DLD1 (cell line): ENCODE results near the gene OR3A3.
"Not testable (repeated sequence)": the region's sequence is repeated elsewhere in the genome, so short reads cannot be mapped to it uniquely, and the experiment has no call there.

Experiments used
- in situ Hi-C: cut with HindIII; loops from 2 replicates; pipeline ENCODE4 v1.10.0; 2017; ENCODE audit warnings: low sequenced_read_pairs

OR3A3 gene

GRCh38 chr17:3411070-3411469, at the start of gene OR3A3:
TSS of gene OR3A3 (plus strand) at chr17:3411370.
- in situ Hi-C loops = no loop called here

- in situ Hi-C loops = not testable (repeated sequence)
Observed at GRCh38 chr17:3371167-3371566, 40.0 kb upstream of the OR3A3 start.

GRCh38 chr17:3378321-3378720, 32.8 kb upstream of the OR3A3 start:
- in situ Hi-C loops = no loop called here

- in situ Hi-C loops = no loop called here
Observed at GRCh38 chr17:3381957-3382356, 29.2 kb upstream of the OR3A3 start.

- in situ Hi-C loops = no loop called here
Observed at GRCh38 chr17:3385869-3386816, 25.0 kb upstream of the OR3A3 start, which contains the start of gene OR3A2. TSS of gene OR3A2 (minus strand) at chr17:3386308.

GRCh38 chr17:3389791-3390190, 21.4 kb upstream of the OR3A3 start:
- in situ Hi-C loops = no loop called here

DNA sequence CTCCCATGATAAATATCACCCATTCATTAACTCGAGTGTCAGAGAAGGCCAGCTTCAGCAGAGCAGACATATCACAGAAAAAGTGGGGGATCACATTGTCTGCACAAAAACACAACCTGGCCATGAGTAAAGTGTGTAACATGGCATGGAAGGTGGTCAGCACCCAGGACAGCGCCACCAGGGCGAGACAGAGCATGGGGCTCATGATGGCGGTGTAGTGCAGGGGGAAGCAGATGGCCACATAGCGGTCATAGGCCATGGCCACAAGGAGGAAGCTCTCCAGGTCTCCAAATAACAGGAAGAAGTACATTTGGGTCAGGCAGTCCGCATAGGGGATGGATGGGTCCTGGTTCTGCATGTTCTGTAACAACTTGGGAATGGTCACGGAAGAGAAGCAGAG, 13.4 kb upstream of the OR3A3 start:
- in situ Hi-C loops = not testable (repeated sequence)

GRCh38 chr17:3398310-3398709, 12.9 kb upstream of the OR3A3 start, which contains the start of gene OR1E1:
TSS of gene OR1E1 (minus strand) at chr17:3398410. CDS start at chr17:3398410, 0 bp downstream.
- in situ Hi-C loops = no loop called here

- in situ Hi-C loops = no loop called here
Observed at GRCh38 chr17:3400055-3400454, 11.1 kb upstream of the OR3A3 start.

GRCh38 chr17:3401786-3402185, 9.4 kb upstream of the OR3A3 start:
- in situ Hi-C loops = no loop called here

DNA sequence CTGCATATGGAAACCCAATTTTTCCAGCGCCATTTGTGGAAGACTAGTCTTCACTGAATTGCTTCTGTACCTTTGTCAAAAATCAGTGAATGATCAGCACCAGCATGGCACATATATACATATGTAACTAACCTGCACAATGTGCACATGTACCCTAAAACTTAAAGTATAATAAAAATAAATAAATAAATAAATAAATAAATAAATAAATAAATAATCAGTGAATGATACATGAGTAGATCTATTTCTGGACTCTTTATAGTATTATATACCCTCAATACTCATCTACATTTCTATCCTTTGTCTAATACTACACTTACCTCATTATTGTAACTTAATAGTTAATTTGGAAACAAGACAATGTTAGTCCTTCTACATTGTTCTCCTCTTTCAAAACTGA, 7.3 kb upstream of the OR3A3 start:
- in situ Hi-C loops = not testable (repeated sequence)

- in situ Hi-C loops = not testable (repeated sequence)
Observed at GRCh38 chr17:3412216-3412615, 1.0 kb downstream of the OR3A3 start.

DNA sequence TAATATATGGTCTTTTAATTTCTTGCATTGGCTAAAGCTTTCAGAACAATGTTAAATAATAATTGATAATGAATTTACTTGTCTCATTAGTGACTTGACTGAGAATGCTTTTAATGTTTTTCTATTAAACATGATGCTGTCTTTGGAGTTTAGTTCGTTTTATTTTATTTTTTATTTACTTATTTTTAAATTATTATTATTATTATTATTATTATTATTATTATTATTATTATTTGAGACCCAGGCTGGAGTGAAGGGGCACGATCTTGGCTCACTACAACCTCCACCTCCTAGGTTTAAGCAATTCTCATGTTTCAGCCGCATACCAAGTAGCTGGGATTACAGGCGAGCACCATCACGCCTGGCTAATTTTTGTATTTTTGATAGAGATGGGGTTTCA, 4.4 kb downstream of the OR3A3 start:
- in situ Hi-C loops = no loop called here

DNA sequence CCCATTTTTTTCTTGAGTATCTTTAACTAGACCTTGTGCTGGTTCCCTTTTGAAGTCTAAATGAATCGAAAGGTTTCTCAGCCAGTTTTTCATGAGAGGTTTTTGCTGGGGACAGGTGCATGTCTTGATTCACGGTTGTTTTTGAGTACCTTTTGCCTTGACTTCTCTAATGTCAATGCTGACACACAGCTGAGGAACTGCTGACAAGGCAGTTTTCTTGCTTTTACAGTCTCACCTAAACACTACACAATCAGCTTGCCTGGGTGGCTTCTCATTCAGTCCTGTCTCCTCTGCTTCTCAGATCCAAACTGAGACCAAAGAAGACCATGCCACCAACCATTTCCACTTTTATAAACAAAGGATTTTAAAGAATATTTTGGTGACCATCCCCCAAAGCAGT, 7.1 kb downstream of the OR3A3 start:
- in situ Hi-C loops = no loop called here

- in situ Hi-C loops = not testable (repeated sequence)
Observed at GRCh38 chr17:3433215-3433614, 22.0 kb downstream of the OR3A3 start.

DNA sequence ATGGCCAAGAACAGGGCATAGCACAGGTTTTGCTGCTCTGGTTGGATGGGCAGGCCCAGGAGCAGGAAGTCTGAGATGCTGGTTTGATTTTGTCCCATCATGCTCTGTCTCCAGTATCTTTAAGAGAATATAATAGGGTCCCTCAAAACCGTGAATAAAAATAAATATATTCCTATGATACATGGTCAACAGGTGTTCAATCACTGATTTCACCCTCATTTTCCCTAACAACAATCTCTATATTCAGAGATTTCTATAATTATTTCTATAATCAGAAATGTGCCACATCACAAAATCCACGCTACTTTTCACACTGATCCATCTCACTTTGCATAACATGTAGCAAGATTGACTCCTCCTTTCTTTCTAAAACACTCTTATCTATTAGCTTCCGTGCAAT, 22.6 kb downstream of the OR3A3 start, which contains the start of gene OR1E2:
TSS of gene OR1E2 (minus strand) at position 101 of the 400 bp plus-strand sequence. CDS start at position 101, 0 bp downstream.
- in situ Hi-C loops = no loop called here

DNA sequence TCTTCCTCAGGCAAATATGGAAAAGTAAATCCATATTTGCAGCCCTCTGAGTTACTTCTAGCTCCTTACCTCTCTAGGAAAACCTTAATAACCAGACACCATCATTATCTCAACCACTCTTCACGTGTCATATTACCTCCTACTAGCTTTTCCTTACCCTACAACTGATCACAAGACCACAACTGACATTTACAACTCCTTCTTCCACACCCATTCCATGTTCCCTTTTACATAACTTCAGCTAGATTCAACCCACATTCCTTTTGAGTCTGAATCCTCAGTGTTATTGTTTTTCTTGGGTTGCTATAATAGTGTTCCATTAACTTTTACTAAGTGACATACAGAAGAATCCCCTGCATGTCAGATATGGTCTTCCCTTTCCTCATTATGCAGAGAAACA, 27.2 kb downstream of the OR3A3 start:
- in situ Hi-C loops = no loop called here

DNA sequence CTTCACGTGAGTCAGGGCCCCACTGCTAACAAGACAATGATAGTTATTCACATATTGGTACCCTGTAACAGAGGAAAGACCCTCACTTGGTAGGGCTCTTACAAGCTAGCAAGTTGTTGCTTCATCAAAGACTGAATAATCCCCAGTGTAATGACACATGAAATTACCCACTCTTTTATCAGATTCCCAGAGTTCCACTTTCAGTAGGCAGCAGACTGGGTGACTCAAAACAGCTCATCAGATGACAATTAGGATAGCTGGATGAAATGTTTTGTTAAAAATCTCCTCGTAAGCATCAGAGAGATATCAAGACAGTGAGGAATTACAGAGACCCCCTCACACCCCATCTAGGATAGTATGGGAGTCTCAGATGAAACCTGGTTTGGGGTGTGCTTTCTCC, 29.3 kb downstream of the OR3A3 start:
- in situ Hi-C loops = no loop called here

- in situ Hi-C loops = no loop called here
Observed at GRCh38 chr17:3447625-3448024, 36.5 kb downstream of the OR3A3 start.

DNA sequence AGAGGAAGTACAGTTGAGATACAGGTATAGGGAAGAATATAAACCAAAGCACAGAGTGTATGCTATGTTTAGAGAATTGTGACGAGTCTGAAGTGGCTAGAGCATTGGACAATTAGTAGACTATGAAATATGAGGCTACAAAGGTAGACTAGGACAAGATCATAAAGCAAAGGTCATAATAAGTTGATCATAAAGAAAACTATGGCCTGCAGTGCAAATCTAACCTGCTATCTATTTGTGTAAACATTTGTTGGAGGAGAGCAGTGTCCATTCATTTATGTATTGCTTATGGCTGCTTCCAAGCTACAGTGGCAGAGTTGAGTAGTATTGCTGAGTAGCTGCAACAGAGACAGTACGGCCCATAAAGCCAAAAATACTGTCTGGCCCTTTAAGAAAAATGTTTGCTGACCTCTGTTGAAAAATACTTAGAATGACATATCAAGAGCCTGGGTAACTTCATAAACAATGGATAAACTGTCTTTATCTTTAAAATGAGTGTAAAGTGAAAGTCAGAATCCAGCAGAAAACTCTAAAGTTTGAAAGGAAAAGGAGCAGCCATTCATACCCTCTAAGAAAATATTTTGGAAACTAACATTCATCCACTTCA, 37.0 kb downstream of the OR3A3 start:
- in situ Hi-C loops = no loop called here

DNA sequence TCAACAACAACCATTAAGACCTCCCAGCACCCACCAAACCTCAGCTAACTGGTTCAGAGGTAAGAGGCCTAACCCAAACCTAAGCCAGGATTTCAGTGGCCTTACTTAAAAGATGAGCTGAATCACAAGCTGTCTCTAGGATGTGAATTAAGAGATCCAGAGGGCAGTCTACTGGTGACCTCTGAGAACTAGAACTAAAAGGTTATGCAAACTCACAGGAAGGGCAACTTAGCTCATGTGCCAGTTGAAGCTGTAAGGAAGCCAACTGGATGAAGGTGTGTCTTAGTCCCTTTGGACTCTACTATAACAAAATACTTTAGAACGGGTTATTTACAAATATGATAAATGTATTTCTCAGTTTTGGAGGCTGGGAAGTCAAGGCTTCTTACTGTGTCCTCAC, 55.2 kb downstream of the OR3A3 start:
- in situ Hi-C loops = not testable (repeated sequence)

GRCh38 chr17:3469529-3469928, 58.4 kb downstream of the OR3A3 start:
- in situ Hi-C loops = no loop called here
